K562 (cell line): Measurements from ENCODE around the gene FASTKD1. TPM values are rescaled to one million over a fixed set of nuclear protein-coding genes. Genes with fewer than 3 reads are reported as not detected.

Experiments
- ARID2 ChIP-seq: fragments of 450-650 bp; IDR thresholded peaks from 2 replicates; pipeline ENCODE4 v1.6.1; 2017; ENCODE audit warnings: antibody characterized with exemption, mild to moderate bottlenecking
- C11orf30 ChIP-seq: fragments of 450-650 bp; IDR thresholded peaks from 2 replicates; pipeline ENCODE4 v1.6.1; 2016; ENCODE audit warnings: low read depth, mild to moderate bottlenecking
- CBX1 ChIP-seq: sonication (generic); IDR thresholded peaks from 2 replicates; pipeline ENCODE4 v1.6.1; 2016; ENCODE audit warnings: antibody characterized with exemption, low read depth, mild to moderate bottlenecking
- ELK1 ChIP-seq: sonication (generic); formaldehyde crosslinking; IDR thresholded peaks from 2 replicates; pipeline ENCODE4 v1.8.1; 2022; ENCODE audit warnings: missing genetic modification reagents
- EP300 ChIP-seq: IDR thresholded peaks from 2 replicates; pipeline ENCODE4 v1.6.1; 2012; ENCODE audit warnings: low read length, improper control_type of control experiment
- EZH2 ChIP-seq: IDR thresholded peaks from 2 replicates; pipeline ENCODE4 v1.6.1; 2012; ENCODE audit warnings: low read depth, mild to moderate bottlenecking, inconsistent platforms, low read length, borderline replicate concordance
- FOXJ3 ChIP-seq: sonication (generic); formaldehyde crosslinking; IDR thresholded peaks from 2 replicates; pipeline ENCODE4 v1.4.0; 2020; ENCODE audit warnings: mild to moderate bottlenecking, missing genetic modification reagents
- NCOA1 ChIP-seq: fragments of 450-650 bp; IDR thresholded peaks from 2 replicates; pipeline ENCODE4 v1.6.1; 2016; ENCODE audit warnings: low read depth
- NR2C1 ChIP-seq, 2 experiments: fragments of 450-650 bp; IDR thresholded peaks; 2 replicates each; pipeline ENCODE4 v1.6.1; 2017; ENCODE audit warnings: mild to moderate bottlenecking in 2 of 2, antibody characterized with exemption in 1 of 2, inconsistent platforms in 1 of 2, missing compliant biosample characterization in 1 of 2, missing genetic modification characterization in 1 of 2
- OTX1 ChIP-seq: fragments of 450-650 bp; formaldehyde crosslinking; IDR thresholded peaks from 2 replicates; pipeline ENCODE4 v1.4.0; 2022; ENCODE audit warnings: mild to moderate bottlenecking
- PML ChIP-seq: IDR thresholded peaks from 2 replicates; pipeline ENCODE4 v1.6.1; 2012; ENCODE audit warnings: low read length, inconsistent platforms
- POLR3G ChIP-seq: IDR thresholded peaks from 2 replicates; pipeline ENCODE4 v1.6.1; 2011; ENCODE audit not compliant: insufficient read length, insufficient replicate concordance; ENCODE audit errors: extremely low read depth
- SAP30 ChIP-seq: fragments of 200-600 bp; sonication (generic); IDR thresholded peaks from 2 replicates; pipeline ENCODE4 v1.6.1; 2012; ENCODE audit warnings: borderline replicate concordance, low read depth, mild to moderate bottlenecking, moderate library complexity, low read length, control low read depth, inconsistent platforms; ENCODE audit not compliant: insufficient read depth, poor library complexity, severe bottlenecking
- SIN3A ChIP-seq, 2 experiments: fragments of 150-350 bp in 1 of 2; IDR thresholded peaks; 2 replicates each; pipeline ENCODE4 v1.6.1; 2011 to 2016; ENCODE audit warnings: borderline replicate concordance in 2 of 2, low read depth in 2 of 2, low read length in 2 of 2, mild to moderate bottlenecking in 2 of 2, moderate library complexity in 2 of 2; ENCODE audit not compliant: control insufficient read depth in 1 of 2
- TEAD2 ChIP-seq: fragments of 450-650 bp; IDR thresholded peaks from 2 replicates; pipeline ENCODE4 v1.6.1; 2016; ENCODE audit warnings: missing genetic modification characterization, control low read depth, missing compliant biosample characterization
- TGIF2 ChIP-seq: sonication (generic); formaldehyde crosslinking; IDR thresholded peaks from 2 replicates; pipeline ENCODE4 v1.8.1; 2022; ENCODE audit warnings: mild to moderate bottlenecking, missing genetic modification reagents, moderate library complexity
- ZBTB17 ChIP-seq: fragments of 450-650 bp; formaldehyde crosslinking; IDR thresholded peaks from 2 replicates; pipeline ENCODE4 v1.4.0; 2020; ENCODE audit warnings: mild to moderate bottlenecking
- ZBTB5 ChIP-seq: fragments of 450-650 bp; IDR thresholded peaks from 2 replicates; pipeline ENCODE4 v1.6.1; 2017; ENCODE audit warnings: antibody characterized with exemption
- ZNF175 ChIP-seq: fragments of 200-800 bp; sonication (Bioruptor generic); IDR thresholded peaks from 2 replicates; pipeline ENCODE4 v1.6.1; 2016; ENCODE audit warnings: low read depth, mild to moderate bottlenecking, missing genetic modification characterization, missing compliant biosample characterization
- polyA plus RNA-seq, 8 experiments: library from polyadenylated mRNA; depleted of rRNA in 4 of 8; stranded (reverse) in 5 of 8; unstranded in 3 of 8; fragments of >200 nt; fragmentation: Nextera tagmentation in 2 of 8; fragmentation: Illumina TruSeq in 1 of 8; extraction: Ambion mirVana in 2 of 8; extraction: Trizol in 1 of 8; gene quantifications; 2 replicates each; pipeline versions ENCODE4 v1.2.1 to v1.2.3, GENCODE V29; 2011 to 2014; ENCODE audit warnings: inconsistent platforms in 1 of 8, missing spikeins in 1 of 8
- total RNA-seq, 7 experiments: library from RNA; depleted of rRNA in 6 of 7; stranded (reverse); fragments of >200 nt in 6 of 7; fragmentation: Illumina TruSeq in 2 of 7; extraction: Trizol in 2 of 7; gene quantifications; 2 replicates each; pipeline versions ENCODE4 v1.2.1 to v1.2.3, GENCODE V29; 2011 to 2021; ENCODE audit warnings: low replicate concordance in 1 of 7
- TF ChIP-seq, protein P1 (sequence below): IDR thresholded peaks from 2 replicates; pipeline ENCODE4 v1.6.1; 2016; ENCODE audit warnings: missing genetic modification characterization, missing compliant biosample characterization
- TF ChIP-seq, protein P2 (sequence below): fragments of 250-450 bp; sonication (Bioruptor Pico); IDR thresholded peaks from 2 replicates; pipeline ENCODE4 v1.4.0; 2020; ENCODE audit warnings: mild to moderate bottlenecking, moderate library complexity

The FASTKD1 gene
- total and polyA plus RNA-seq, 9 of the 15 experiments (the other 6 are each of a cell fraction or from before 2014, with no cell fraction given), result 63.5 to 134 (median 119) TPM

- TF ChIP-seq ELK1 (no peak), PML (peak; percentile 21; the same call in 1 of the 2 replicates), SIN3A (IDR thresholded peaks at IDR 0.05; ENCODE audit: borderline replicate concordance in 2 of 2, control insufficient read depth in 1 of 2, low read depth in 2 of 2, low read length in 2 of 2) (peak; percentile 61 to 76; a peak in 1 of 4 replicates), TEAD2 (0 out of 2 replicates have a peak, but pooled peaks have one; percentile 22), EZH2 (no peak), ARID2 (peak; percentile 7; the same call in 1 of the 2 replicates), NR2C1 (IDR thresholded peaks at IDR 0.05) (peak; percentile 96), NR2C1 (tag; IDR thresholded peaks at IDR 0.05) (peak; percentile 99), CBX1 (peak; percentile 62; the same call in 1 of the 2 replicates), ZNF175 (CRISPR knock-in tag) (peak; percentile 85), NCOA1 (0 out of 2 replicates have a peak, but pooled peaks have one; percentile 30), TGIF2 (no peak; the same call in 1 of the 2 replicates), ZBTB5 (no peak), SAP30 (peak; percentile 58), C11orf30 (0 out of 2 replicates have a peak, but pooled peaks have one; percentile 14), EP300 (peak; percentile 59), POLR3G (no peak), OTX1 (CRISPR knock-in tag) (no peak), ZBTB17 (CRISPR knock-in tag) (no peak), FOXJ3 (CRISPR knock-in tag) (no peak)
- TF ChIP-seq, protein P1, sequence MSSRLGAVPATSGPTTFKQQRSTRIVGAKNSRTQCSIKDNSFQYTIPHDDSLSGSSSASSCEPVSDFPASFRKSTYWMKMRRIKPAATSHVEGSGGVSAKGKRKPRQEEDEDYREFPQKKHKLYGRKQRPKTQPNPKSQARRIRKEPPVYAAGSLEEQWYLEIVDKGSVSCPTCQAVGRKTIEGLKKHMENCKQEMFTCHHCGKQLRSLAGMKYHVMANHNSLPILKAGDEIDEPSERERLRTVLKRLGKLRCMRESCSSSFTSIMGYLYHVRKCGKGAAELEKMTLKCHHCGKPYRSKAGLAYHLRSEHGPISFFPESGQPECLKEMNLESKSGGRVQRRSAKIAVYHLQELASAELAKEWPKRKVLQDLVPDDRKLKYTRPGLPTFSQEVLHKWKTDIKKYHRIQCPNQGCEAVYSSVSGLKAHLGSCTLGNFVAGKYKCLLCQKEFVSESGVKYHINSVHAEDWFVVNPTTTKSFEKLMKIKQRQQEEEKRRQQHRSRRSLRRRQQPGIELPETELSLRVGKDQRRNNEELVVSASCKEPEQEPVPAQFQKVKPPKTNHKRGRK (tag), result no peak
- TF ChIP-seq, protein P2, sequence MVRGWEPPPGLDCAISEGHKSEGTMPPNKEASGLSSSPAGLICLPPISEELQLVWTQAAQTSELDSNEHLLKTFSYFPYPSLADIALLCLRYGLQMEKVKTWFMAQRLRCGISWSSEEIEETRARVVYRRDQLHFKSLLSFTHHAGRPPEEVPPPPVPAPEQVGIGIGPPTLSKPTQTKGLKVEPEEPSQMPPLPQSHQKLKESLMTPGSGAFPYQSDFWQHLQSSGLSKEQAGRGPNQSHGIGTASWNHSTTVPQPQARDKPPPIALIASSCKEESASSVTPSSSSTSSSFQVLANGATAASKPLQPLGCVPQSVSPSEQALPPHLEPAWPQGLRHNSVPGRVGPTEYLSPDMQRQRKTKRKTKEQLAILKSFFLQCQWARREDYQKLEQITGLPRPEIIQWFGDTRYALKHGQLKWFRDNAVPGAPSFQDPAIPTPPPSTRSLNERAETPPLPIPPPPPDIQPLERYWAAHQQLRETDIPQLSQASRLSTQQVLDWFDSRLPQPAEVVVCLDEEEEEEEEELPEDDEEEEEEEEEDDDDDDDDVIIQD (CRISPR knock-in tag), result no peak
These were observed at the start of gene FASTKD1 (continued) for GRCh38 chr2:169573160-169573973.
